Measurements from ENCODE around the gene RASA3. TPM values are rescaled to one million over a fixed set of nuclear protein-coding genes. Genes with fewer than 3 reads are reported as not detected.

Gene RASA3
- total RNA-seq, 2 experiments from 2014 or later = 28.9 to 32.3 TPM

DNA sequence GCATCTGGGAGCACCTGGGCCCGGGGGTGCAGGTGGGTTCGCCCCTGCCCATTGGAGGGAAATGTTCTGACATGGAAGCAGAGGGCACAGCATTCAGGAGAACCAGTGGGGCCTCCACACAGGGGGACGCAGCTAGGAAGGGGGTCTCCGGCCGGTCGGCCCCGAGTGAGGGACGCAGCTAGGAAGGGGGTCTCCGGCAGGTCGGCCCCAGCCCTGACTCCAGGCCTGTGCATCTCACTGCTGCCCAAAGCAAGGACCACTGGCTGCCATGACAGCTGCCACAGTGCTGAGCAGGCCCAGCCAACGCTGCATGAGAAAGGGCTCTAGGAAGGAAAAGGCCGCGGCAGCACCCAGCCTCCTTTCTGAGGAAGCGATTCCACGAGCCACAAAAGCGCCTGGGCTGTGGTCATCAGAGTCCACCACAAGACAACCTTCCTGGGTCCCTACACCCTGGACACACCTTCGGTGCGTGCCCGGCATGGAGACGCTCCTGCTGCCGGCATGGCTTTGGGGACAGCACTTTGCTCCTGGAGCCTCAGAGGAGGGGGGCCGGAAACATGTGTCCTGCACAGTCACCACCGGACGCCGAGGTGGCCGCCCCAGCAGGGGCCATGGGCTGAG lies 9.7 kb downstream of the RASA3 start:
- POLR2A ChIA-PET = interaction anchor here (0.7 to 12.3 kb wide), 4 partner anchors 11 to 97 kb away, joined by 4 to 99 read pairs (median 4); no protein-coding TSS in a partner anchor
- Mint-ChIP-seq H3K4me3 (no peak overlapping the region), H3K4me1 (ENCODE audit: low read depth) (peaks cover 78% of the 10 kb centered on the region)

DNA sequence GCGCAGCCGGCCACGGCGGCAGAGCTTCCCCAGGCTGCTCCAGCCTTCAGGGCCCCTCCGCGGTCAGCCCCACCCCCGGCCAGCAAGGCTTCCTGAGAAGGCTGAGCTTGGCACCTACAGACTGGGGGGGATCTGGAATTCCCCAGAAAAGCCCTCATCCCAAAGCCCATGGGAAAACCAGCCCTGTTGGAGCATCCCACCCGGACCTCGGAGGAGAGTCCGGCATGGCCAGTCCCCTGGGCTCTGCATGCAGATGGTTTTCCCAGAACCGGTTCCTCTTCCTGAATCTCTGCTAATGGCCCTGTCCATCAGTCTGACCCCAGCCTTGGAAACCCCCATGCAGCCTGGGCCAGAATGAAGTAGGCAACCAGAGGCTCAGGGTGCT lies 10.3 kb downstream of the RASA3 start:
- peaks cover 24% of the 10 kb centered on the region for H3K36me3 Mint-ChIP-seq (ENCODE audit: low read depth)
- POLR2A ChIA-PET = interaction anchor here (0.7 to 12.3 kb wide), 4 partner anchors 10 to 97 kb away, joined by 3 to 99 read pairs (median 4); no protein-coding TSS in a partner anchor
- CTCF ChIA-PET = interaction anchor here (0.8 to 2.1 kb wide), 2 partner anchors 10 to 12 kb away, joined by 3 to 8 read pairs; no protein-coding TSS in a partner anchor
- ATAC-seq = no peak
- intact Hi-C loops (cut with micrococcal nuclease) = no loop called here
- H3K9me3 Mint-ChIP-seq = peaks cover 11% of the 10 kb centered on the region
- peaks cover 78% of the 10 kb centered on the region for H3K4me1 Mint-ChIP-seq (ENCODE audit: low read depth)
- no peaks in the 10 kb centered on the region for H3K27me3 Mint-ChIP-seq
- TF ChIP-seq CTCF (IDR thresholded peaks at IDR 0.05) = no peak
- DNase-seq = peak; percentile 5
- peak overlapping the region; percentile 69 for H3K27ac Mint-ChIP-seq
- H3K4me3 Mint-ChIP-seq = no peak overlapping the region

More for the DNA sequence above, 9.7 kb downstream of the RASA3 start:
- CTCF ChIA-PET = interaction anchor here (0.8 to 2.1 kb wide), 2 partner anchors 11 to 12 kb away, joined by 3 to 8 read pairs; no protein-coding TSS in a partner anchor
- H3K27ac Mint-ChIP-seq = peak overlapping the region; percentile 75
- H3K36me3 Mint-ChIP-seq (ENCODE audit: low read depth) = peaks cover 22% of the 10 kb centered on the region
- ATAC-seq (no peak), DNase-seq (peak; percentile 9)
- H3K9me3 Mint-ChIP-seq = peaks cover 11% of the 10 kb centered on the region
- TF ChIP-seq CTCF (IDR thresholded peaks at IDR 0.05) = no peak
- intact Hi-C loops (cut with micrococcal nuclease) = no loop called here
- H3K27me3 Mint-ChIP-seq = no peaks in the 10 kb centered on the region

- POLR2A ChIA-PET = interaction anchor here (0.7 to 12.3 kb wide), 4 partner anchors 10 to 305 kb away, joined by 3 to 99 read pairs (median 4); no protein-coding TSS in a partner anchor
Observed at GRCh38 chr13:114121496-114122126, 10.8 kb downstream of the RASA3 start.

GRCh38 chr13:114121031-114121430 lies 11.4 kb downstream of the RASA3 start:
- ATAC-seq (no peak), DNase-seq (no peak)
- no peak for TF ChIP-seq CTCF (IDR thresholded peaks at IDR 0.05)
- ChIA-PET POLR2A (interaction anchor here (1.0 to 12.3 kb wide), 3 partner anchors 9 to 305 kb away, joined by 3 to 99 read pairs (median 3); no protein-coding TSS in a partner anchor), CTCF (interaction anchor here (2.1 kb wide), 1 partner anchor 11 kb away, joined by 8 read pairs; no protein-coding TSS in a partner anchor)
- intact Hi-C loops (cut with micrococcal nuclease) = no loop called here
- Mint-ChIP-seq H3K36me3 (ENCODE audit: low read depth) (peaks cover 16% of the 10 kb centered on the region), H3K27me3 (no peaks in the 10 kb centered on the region), H3K4me1 (ENCODE audit: low read depth) (peaks cover 74% of the 10 kb centered on the region), H3K4me3 (peak overlapping the region; percentile 49), H3K9me3 (peaks cover 5% of the 10 kb centered on the region), H3K27ac (peak overlapping the region; percentile 96)

More at GRCh38 chr13:114121496-114122126, 10.8 kb downstream of the RASA3 start:
- peak; percentile 12 for DNase-seq
- Mint-ChIP-seq H3K27ac (peak overlapping the region; percentile 69), H3K4me3 (peak overlapping the region; percentile 12), H3K27me3 (no peaks in the 10 kb centered on the region), H3K4me1 (ENCODE audit: low read depth) (peaks cover 75% of the 10 kb centered on the region), H3K9me3 (peaks cover 9% of the 10 kb centered on the region), H3K36me3 (ENCODE audit: low read depth) (peaks cover 21% of the 10 kb centered on the region)
- intact Hi-C loops (cut with micrococcal nuclease) = no loop called here
- no peak for TF ChIP-seq CTCF (IDR thresholded peaks at IDR 0.05)
- no peak for ATAC-seq
- CTCF ChIA-PET = interaction anchor here (0.8 to 2.1 kb wide), 2 partner anchors 10 to 11 kb away, joined by 3 to 8 read pairs; no protein-coding TSS in a partner anchor

Measured in activated CD8-positive, alpha-beta T cell treated with anti-CD3 and anti-CD28 coated beads for 36 hours (primary cell).